ENCODE data around the gene SERPING1.
A peak's percentile ranks its signal among the peaks of the same experiment; 100 is the strongest.

Gene SERPING1

GRCh38 chr11:57599381-57599780 lies 1.9 kb downstream of the SERPING1 start:
- Histone ChIP-seq H3K4me3 (replicated peaks; ENCODE audit: insufficient read depth, low read length) (no peak overlapping the region), H3K27ac (replicated peaks) (no peak overlapping the region), H3K27me3 (ENCODE audit: insufficient read depth, poor library complexity, severe bottlenecking) (no peaks in the 10 kb centered on the region)
- TF ChIP-seq REST (IDR thresholded peaks at IDR 0.05; ENCODE audit: insufficient replicate concordance, low read depth) (no peak), GABPA (IDR thresholded peaks at IDR 0.05; ENCODE audit: low read depth) (no peak), CTCF (IDR thresholded peaks at IDR 0.05; ENCODE audit: insufficient read depth, low read length) (no peak), SPI1 (IDR thresholded peaks at IDR 0.05; ENCODE audit: borderline replicate concordance, low read depth) (no peak), POLR2AphosphoS5 (IDR thresholded peaks at IDR 0.05; ENCODE audit: low read depth) (no peak)
- DNase-seq (ENCODE audit: low read depth in 1 of 2, low spot score in 1 of 2), result no peak

DNA sequence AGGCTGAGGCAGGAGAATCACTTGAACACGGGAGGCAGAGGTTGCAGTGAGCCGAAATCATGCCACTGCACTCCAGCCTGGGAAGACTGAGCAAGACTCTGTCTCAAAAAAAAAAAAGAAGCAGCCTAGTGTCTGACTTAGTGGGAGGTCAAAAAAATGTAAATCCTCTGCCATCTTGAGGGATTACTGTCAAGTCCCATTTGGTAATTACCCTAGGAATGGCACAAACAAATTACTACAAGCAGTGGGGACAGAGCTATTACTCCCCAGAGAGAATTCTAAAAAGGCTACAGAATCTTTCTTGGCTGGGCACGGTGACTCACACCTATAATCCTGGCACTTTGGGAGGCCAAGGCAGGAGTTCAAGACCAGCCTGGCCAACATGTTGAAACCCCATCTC lies 3.8 kb downstream of the SERPING1 start:
- TF ChIP-seq REST (IDR thresholded peaks at IDR 0.05; ENCODE audit: insufficient replicate concordance, low read depth) (no peak), CTCF (IDR thresholded peaks at IDR 0.05; ENCODE audit: insufficient read depth, low read length) (no peak), SPI1 (IDR thresholded peaks at IDR 0.05; ENCODE audit: borderline replicate concordance, low read depth) (no peak), GABPA (IDR thresholded peaks at IDR 0.05; ENCODE audit: low read depth) (no peak), POLR2AphosphoS5 (IDR thresholded peaks at IDR 0.05; ENCODE audit: low read depth) (no peak)
- Histone ChIP-seq H3K4me3 (replicated peaks; ENCODE audit: insufficient read depth, low read length) (no peak overlapping the region), H3K27me3 (ENCODE audit: insufficient read depth, poor library complexity, severe bottlenecking) (no peaks in the 10 kb centered on the region), H3K27ac (replicated peaks) (no peak overlapping the region)
- DNase-seq (ENCODE audit: low read depth in 1 of 2, low spot score in 1 of 2), result no peak

- peak in 1 of 2 experiments; percentile 28 for DNase-seq (ENCODE audit: low read depth in 1 of 2, low spot score in 1 of 2)
- TF ChIP-seq GABPA (IDR thresholded peaks at IDR 0.05; ENCODE audit: low read depth) (no peak), CTCF (IDR thresholded peaks at IDR 0.05; ENCODE audit: insufficient read depth, low read length) (no peak)
- no peaks in the 10 kb centered on the region for H3K27me3 ChIP-seq (ENCODE audit: insufficient read depth, poor library complexity, severe bottlenecking)
- no peak overlapping the region for H3K4me3 ChIP-seq (replicated peaks; ENCODE audit: insufficient read depth, low read length)
- no peak overlapping the region; the same call in 1 of the 2 replicates for H3K27ac ChIP-seq (replicated peaks)
Observed at GRCh38 chr11:57604296-57605027, 7.0 kb downstream of the SERPING1 start.

DNA sequence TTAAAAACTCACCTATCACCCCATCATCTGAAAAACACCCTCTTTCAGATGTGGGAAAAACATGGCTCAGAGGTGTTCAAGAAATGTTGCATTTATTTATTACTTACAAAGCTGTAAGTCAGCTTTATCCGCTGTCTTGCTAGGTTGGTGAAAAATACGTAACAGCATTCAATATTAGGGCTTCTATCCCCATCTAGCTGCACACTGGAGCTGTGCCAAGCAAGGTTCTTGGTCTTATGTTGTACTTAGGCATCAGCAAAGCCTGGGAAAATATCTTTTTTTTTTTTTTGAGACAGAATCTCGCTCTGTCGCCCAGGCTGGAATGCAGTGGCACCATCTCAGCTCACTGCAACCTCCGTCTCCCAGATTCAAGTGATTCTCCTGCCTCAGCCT lies 7.5 kb downstream of the SERPING1 start:
- Histone ChIP-seq H3K4me3 (replicated peaks; ENCODE audit: insufficient read depth, low read length) (no peak overlapping the region), H3K27me3 (ENCODE audit: insufficient read depth, poor library complexity, severe bottlenecking) (no peaks in the 10 kb centered on the region), H3K27ac (replicated peaks) (no peak overlapping the region)
- no peak for DNase-seq (ENCODE audit: low read depth in 1 of 2, low spot score in 1 of 2)
- no peak for TF ChIP-seq SPI1 (IDR thresholded peaks at IDR 0.05; ENCODE audit: borderline replicate concordance, low read depth)
- TF ChIP-seq REST (IDR thresholded peaks at IDR 0.05; ENCODE audit: insufficient replicate concordance, low read depth), result no peak
- TF ChIP-seq POLR2AphosphoS5 (IDR thresholded peaks at IDR 0.05; ENCODE audit: low read depth), result no peak
- no peak for TF ChIP-seq CTCF (IDR thresholded peaks at IDR 0.05; ENCODE audit: insufficient read depth, low read length)
- no peak for TF ChIP-seq GABPA (IDR thresholded peaks at IDR 0.05; ENCODE audit: low read depth)

Measured in HL-60 (cell line).